Aorta (tissue), 5 donors: ENCODE data around the gene CTNNA2. TPM values are rescaled to one million over a fixed set of nuclear protein-coding genes. Genes with fewer than 3 reads are reported as not detected.

Source experiments
- ATAC-seq: fragments of 200-7000 bp; cut with Tn5 transposase; one replicate; pipeline ENCODE4 v1.9.1; 2022; ENCODE audit warnings: moderate library complexity; ENCODE audit not compliant: low FRiP score
- DNase-seq, 2 donors: peaks; one replicate each; pipeline ENCODE4 v3.0.0-alpha.2; 2020
- H3K27ac ChIP-seq, 2 donors: one replicate each; pipeline ENCODE4 v1.5.1; 2013; ENCODE audit warnings: low read length in 2 of 2, mild to moderate bottlenecking in 2 of 2, moderate library complexity in 2 of 2, control low read depth in 1 of 2, inconsistent platforms in 1 of 2, low read depth in 1 of 2
- H3K27me3 ChIP-seq, 2 donors: one replicate each; pipeline ENCODE4 v1.6.1; 2013; ENCODE audit warnings: control low read depth in 1 of 2, low read length in 1 of 2, mild to moderate bottlenecking in 1 of 2, moderate library complexity in 1 of 2; ENCODE audit not compliant: insufficient read depth in 2 of 2, control insufficient read depth in 1 of 2
- H3K36me3 ChIP-seq, 2 donors: one replicate each; pipeline ENCODE4 v1.6.1; 2013; ENCODE audit warnings: control low read depth in 1 of 2, low read length in 1 of 2, mild to moderate bottlenecking in 1 of 2; ENCODE audit not compliant: insufficient read depth in 2 of 2, control insufficient read depth in 1 of 2
- H3K4me1 ChIP-seq, 2 donors: one replicate each; pipeline ENCODE4 v1.6.1; 2013; ENCODE audit warnings: low read length in 2 of 2, control low read depth in 1 of 2, mild to moderate bottlenecking in 1 of 2, moderate library complexity in 1 of 2; ENCODE audit not compliant: insufficient read depth in 2 of 2, control insufficient read depth in 1 of 2
- H3K4me3 ChIP-seq, 2 donors: one replicate each; pipeline ENCODE4 v1.5.1; 2013; ENCODE audit warnings: low read length in 2 of 2, control low read depth in 1 of 2, mild to moderate bottlenecking in 1 of 2
- H3K9me3 ChIP-seq: one replicate; pipeline ENCODE4 v1.6.1; 2013; ENCODE audit warnings: mild to moderate bottlenecking, low read length; ENCODE audit not compliant: control insufficient read depth
- WGBS, 2 donors: extraction: QIAGEN DNeasy Blood & Tissue Kit; methylation state at CpG; one replicate each; pipeline ENCODE4 v1.1.7; 2013; 5-methylcytosine and 5-hydroxymethylcytosine counted together
- intact Hi-C, 2 donors: fragments of 100-400 bp; cut with DNase I; formaldehyde crosslinking; loops; one replicate each; pipeline versions ENCODE4 v1.14.2 to v1.15.0; 2022
- polyA plus RNA-seq, 2 donors: library from polyadenylated mRNA; stranded (reverse); fragments of 200-250 nt; gene quantifications; one replicate each; pipeline ENCODE4 v1.2.3, GENCODE V29; 2013
- total RNA-seq, 2 donors: library from RNA; stranded (reverse); fragmentation: NEBNext Ultra II Directional; extraction: Animal tissue kit (Norgen Biotek cat#: 25700); gene quantifications; one replicate each; pipeline ENCODE4 v1.2.1, GENCODE V29; 2021
- donor health status: healthy with polysubstance abuse.
- donor health status: Bipolar disorder and iron deficiency.
- donor health status: DM: no; HTN: no; CAD: no.
- donor health status: DM: no; HTN: no; CAD: no.
- donor health status: DM: yes; HTN: yes; CAD: no.

Gene CTNNA2
- total and polyA plus RNA-seq, 4 donors, result 0.05 to 0.12 TPM; not detected in 2

- H3K4me1 ChIP-seq, result no peaks in the 10 kb centered on the region
- no peak overlapping the region for H3K27ac ChIP-seq
- no peak for DNase-seq
- no peak for ATAC-seq
- H3K27me3 ChIP-seq, result no peaks in the 10 kb centered on the region
- no peak overlapping the region for H3K4me3 ChIP-seq
- no peaks in the 10 kb centered on the region for H3K9me3 ChIP-seq
- intact Hi-C loops, result no loop called here
- H3K36me3 ChIP-seq, result no peaks in the 10 kb centered on the region
These were observed 598.3 kb downstream of the CTNNA2 start for GRCh38 chr2:80111185-80111584.

GRCh38 chr2:80112790-80113189 is 599.9 kb downstream of the CTNNA2 start:
- H3K36me3 ChIP-seq, result no peaks in the 10 kb centered on the region
- DNase-seq, result no peak
- H3K4me1 ChIP-seq, result no peaks in the 10 kb centered on the region
- no peaks in the 10 kb centered on the region for H3K27me3 ChIP-seq
- intact Hi-C loops, result no loop called here
- H3K9me3 ChIP-seq, result no peaks in the 10 kb centered on the region
- no peak overlapping the region for H3K4me3 ChIP-seq
- 82 to 86% methylated on average over 3 of the region's 3 CpGs for WGBS, 2 donors
- H3K27ac ChIP-seq, result no peak overlapping the region
- no peak for ATAC-seq

- Histone ChIP-seq H3K27ac (no peak overlapping the region), H3K4me1 (no peaks in the 10 kb centered on the region), H3K36me3 (no peaks in the 10 kb centered on the region), H3K9me3 (no peaks in the 10 kb centered on the region), H3K4me3 (no peak overlapping the region), H3K27me3 (no peaks in the 10 kb centered on the region)
- intact Hi-C loops, result no loop called here
- no peak for ATAC-seq
- WGBS, 2 donors, result 78 to 84% methylated on average over 3 of the region's 3 CpGs
- no peak for DNase-seq
These were observed 600.5 kb downstream of the CTNNA2 start for GRCh38 chr2:80113399-80113798.

GRCh38 chr2:80114812-80115211 is 602.0 kb downstream of the CTNNA2 start:
- no peaks in the 10 kb centered on the region for H3K9me3 ChIP-seq
- H3K4me3 ChIP-seq, result no peak overlapping the region
- intact Hi-C loops, result no loop called here
- ATAC-seq, result no peak
- H3K27ac ChIP-seq, result no peak overlapping the region
- no peaks in the 10 kb centered on the region for H3K36me3 ChIP-seq
- H3K4me1 ChIP-seq, result no peaks in the 10 kb centered on the region
- no peaks in the 10 kb centered on the region for H3K27me3 ChIP-seq
- 45 to 56% methylated on average over 4 of the region's 4 CpGs for WGBS, 2 donors
- DNase-seq, result no peak

GRCh38 chr2:80117401-80117800 is 604.5 kb downstream of the CTNNA2 start:
- no peaks in the 10 kb centered on the region for H3K9me3 ChIP-seq
- H3K4me1 ChIP-seq, result no peaks in the 10 kb centered on the region
- H3K36me3 ChIP-seq, result no peaks in the 10 kb centered on the region
- H3K4me3 ChIP-seq, result no peak overlapping the region
- DNase-seq (no peak), ATAC-seq (no peak)
- H3K27me3 ChIP-seq, result peaks cover 0 to 1% of the 10 kb centered on the region in 2 donors
- no peak overlapping the region for H3K27ac ChIP-seq
- intact Hi-C loops, result no loop called here

GRCh38 chr2:80120866-80121265 is 608.0 kb downstream of the CTNNA2 start:
- no peak overlapping the region for H3K4me3 ChIP-seq
- 80 to 83% methylated on average over 3 of the region's 3 CpGs for WGBS, 2 donors

GRCh38 chr2:80122675-80123074 is 609.8 kb downstream of the CTNNA2 start:
- H3K4me1 ChIP-seq, result no peaks in the 10 kb centered on the region
- no peak overlapping the region for H3K27ac ChIP-seq
- H3K27me3 ChIP-seq, result peaks cover 0 to 1% of the 10 kb centered on the region in 2 donors
- no peak overlapping the region for H3K4me3 ChIP-seq
- ATAC-seq (no peak), DNase-seq (no peak)
- H3K36me3 ChIP-seq, result no peaks in the 10 kb centered on the region
- H3K9me3 ChIP-seq, result no peaks in the 10 kb centered on the region
- 78% methylated on average over 5 of the region's 5 CpGs for WGBS, 2 donors
- intact Hi-C loops, result no loop called here

More at GRCh38 chr2:80120866-80121265, 608.0 kb downstream of the CTNNA2 start:
- no peaks in the 10 kb centered on the region for H3K9me3 ChIP-seq
- H3K27me3 ChIP-seq, result peaks cover 0 to 1% of the 10 kb centered on the region in 2 donors
- no peak for ATAC-seq
- no peaks in the 10 kb centered on the region for H3K4me1 ChIP-seq
- H3K36me3 ChIP-seq, result no peaks in the 10 kb centered on the region
- no peak overlapping the region for H3K27ac ChIP-seq
- no peak for DNase-seq
- intact Hi-C loops, result no loop called here

GRCh38 chr2:80126596-80127189 is 613.8 kb downstream of the CTNNA2 start:
- Histone ChIP-seq H3K27ac (no peak overlapping the region), H3K4me1 (no peaks in the 10 kb centered on the region), H3K9me3 (no peaks in the 10 kb centered on the region), H3K36me3 (no peaks in the 10 kb centered on the region), H3K4me3 (no peak overlapping the region), H3K27me3 (peaks cover 0 to 1% of the 10 kb centered on the region in 2 donors)
- ATAC-seq (no peak), DNase-seq (no peak)
- 52 to 69% methylated on average over 3 of the region's 3 CpGs for WGBS, 2 donors
- intact Hi-C loops, result no loop called here

GRCh38 chr2:80128080-80128479 is 615.2 kb downstream of the CTNNA2 start:
- no peak for ATAC-seq
- intact Hi-C loops, result no loop called here
- WGBS, 2 donors, result 17 to 39% methylated on average over 1 of the region's 1 CpG

More at GRCh38 chr2:80128080-80128479, 615.2 kb downstream of the CTNNA2 start:
- H3K4me1 ChIP-seq, result no peaks in the 10 kb centered on the region
- H3K27me3 ChIP-seq, result no peaks in the 10 kb centered on the region
- H3K27ac ChIP-seq, result no peak overlapping the region
- H3K4me3 ChIP-seq, result no peak overlapping the region
- DNase-seq, result no peak
- H3K9me3 ChIP-seq, result no peaks in the 10 kb centered on the region
- no peaks in the 10 kb centered on the region for H3K36me3 ChIP-seq
